GM18505 (cell line): ENCODE measurements around the gene NELFA.

ENCODE experiments used
- ATAC-seq: cut with Tn5 transposase; IDR thresholded peaks from one replicate; pipeline ENCODE4 v1.9.1; 2021; ENCODE audit not compliant: unreplicated experiment
- POLR2A ChIP-seq: IDR thresholded peaks from 4 replicates; pipeline ENCODE4 v1.6.1; 2011; ENCODE audit warnings: borderline replicate concordance; ENCODE audit not compliant: insufficient read depth, insufficient read length; ENCODE audit errors: extremely low read depth

Gene NELFA

DNA sequence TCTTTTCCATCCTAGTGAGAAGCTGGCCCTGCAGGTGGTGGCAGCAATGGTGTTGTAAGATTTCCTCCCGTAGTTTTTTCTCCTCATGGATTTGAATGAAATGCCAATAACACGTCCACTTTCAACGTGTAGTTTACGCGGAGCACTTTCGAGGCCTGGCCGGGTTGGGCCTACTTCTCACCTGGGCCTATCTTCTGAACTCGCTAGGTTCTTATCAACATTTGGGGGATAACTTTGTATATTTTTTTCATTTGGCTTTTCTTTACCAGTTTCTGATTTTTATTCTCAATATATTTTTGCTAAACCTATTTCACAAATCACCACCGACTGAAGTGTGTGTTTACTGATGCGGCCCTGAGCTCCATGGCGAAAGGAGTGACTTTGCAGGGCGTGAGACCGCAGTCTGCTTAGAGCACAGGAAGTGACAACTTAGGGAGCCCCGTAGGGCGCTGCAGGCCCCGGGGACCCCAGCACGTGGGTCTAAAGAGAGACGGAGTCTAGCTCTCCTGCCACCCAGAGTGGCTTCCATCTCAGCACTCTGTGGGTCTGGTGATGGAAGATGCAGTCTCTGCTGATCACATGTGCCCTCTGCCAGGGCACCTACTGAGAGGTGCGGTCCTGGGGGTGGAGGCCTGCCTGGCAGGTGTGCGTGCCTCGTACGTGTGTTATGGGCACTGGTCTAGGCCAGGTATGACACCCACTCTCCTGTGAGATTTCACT, 29.1 kb downstream of the NELFA start:
- TF ChIP-seq POLR2A = no peak
- ATAC-seq = no peak

- TF ChIP-seq POLR2A = no peak
- no peak for ATAC-seq
Observed at GRCh38 chr4:1978741-1979476, 29.9 kb downstream of the NELFA start.

- no peak for TF ChIP-seq POLR2A
Observed at GRCh38 chr4:1978226-1978625, 30.5 kb downstream of the NELFA start.

DNA sequence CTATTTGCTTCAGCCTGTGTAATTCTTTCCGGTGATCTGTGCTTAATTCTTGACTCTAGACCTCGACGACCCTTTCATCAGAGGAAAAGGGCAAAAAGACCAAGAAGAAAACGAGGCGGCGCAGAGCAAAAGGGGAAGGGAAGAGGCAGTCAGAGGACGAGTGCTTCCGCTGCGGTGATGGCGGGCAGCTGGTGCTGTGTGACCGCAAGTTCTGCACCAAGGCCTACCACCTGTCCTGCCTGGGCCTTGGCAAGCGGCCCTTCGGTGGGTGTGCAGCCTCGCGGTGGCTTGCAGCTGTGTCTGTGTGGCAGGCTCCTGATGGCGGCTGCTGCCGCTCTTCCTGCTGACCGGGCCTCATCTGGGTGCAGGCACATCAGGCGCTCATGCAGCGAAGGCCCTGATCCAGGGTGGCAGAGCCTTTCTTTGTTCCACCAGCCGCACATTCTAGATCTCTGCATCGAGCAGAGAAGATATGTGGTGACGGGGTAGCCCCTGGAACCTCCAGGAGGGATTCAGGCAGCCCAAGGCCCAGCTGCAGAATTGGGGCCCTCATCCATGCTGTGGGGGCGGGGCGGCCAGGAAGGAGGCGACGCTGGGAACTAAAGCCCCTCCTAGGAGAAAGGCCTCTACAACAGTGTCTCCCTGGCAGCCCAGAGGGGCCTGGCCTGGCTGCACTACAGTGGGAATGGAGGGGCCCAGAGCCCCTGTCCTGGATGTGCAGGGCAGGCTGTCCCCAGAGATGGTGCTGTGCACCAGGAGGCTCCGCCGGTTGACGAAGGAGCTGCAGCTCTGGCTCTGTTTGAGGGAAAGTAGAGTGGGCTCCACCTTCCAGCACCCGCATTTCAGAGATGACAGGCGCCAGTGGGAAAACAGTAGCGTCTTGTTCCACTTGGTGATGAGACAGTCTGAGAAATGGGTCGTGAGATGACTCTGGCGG, 32.1 kb downstream of the NELFA start:
- ATAC-seq = no peak
- no peak for TF ChIP-seq POLR2A

More at GRCh38 chr4:1978226-1978625, 30.5 kb downstream of the NELFA start:
- ATAC-seq = no peak

DNA sequence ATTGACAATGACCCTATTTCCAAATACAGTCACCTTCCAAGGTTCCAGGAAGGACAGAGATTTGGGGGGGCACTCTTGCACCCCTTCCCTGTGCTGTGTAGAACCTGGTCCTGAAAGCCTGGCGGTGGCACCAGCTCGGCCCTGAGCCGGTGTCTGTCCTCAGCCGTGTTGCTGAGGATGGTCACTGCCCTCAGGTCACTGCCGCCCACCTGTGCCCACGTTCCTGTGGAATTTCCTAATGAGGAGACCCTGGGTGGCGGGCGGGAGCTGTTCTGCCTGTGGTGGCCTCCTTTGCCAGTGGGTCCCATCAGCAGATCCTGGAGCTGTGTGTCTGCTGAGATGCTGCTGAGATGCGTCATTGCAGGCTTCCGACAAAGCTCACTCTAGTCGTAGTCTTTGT, 32.9 kb downstream of the NELFA start:
- TF ChIP-seq POLR2A = no peak
- no peak for ATAC-seq

DNA sequence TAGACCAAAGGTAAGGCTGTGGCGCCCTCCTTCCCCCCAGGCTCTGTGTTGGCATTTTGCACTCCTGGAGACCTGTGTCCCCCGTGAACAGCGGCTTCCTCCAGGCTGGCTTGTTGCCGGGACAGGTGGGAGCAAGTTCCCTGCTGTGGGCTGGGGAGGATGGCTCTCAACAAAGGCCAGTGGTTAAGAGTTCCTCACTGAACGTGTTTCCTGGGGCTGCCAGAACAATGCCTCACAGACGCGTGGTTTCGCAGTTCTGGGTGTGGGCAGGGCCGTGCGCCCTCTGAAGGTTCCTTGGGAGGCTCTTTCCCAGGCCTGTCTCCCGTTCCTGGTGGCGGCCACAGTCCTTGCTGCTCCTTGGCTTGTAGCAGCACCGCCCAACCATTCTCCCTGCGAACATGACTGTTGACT, 33.4 kb downstream of the NELFA start:
- ATAC-seq = no peak
- no peak for TF ChIP-seq POLR2A

DNA sequence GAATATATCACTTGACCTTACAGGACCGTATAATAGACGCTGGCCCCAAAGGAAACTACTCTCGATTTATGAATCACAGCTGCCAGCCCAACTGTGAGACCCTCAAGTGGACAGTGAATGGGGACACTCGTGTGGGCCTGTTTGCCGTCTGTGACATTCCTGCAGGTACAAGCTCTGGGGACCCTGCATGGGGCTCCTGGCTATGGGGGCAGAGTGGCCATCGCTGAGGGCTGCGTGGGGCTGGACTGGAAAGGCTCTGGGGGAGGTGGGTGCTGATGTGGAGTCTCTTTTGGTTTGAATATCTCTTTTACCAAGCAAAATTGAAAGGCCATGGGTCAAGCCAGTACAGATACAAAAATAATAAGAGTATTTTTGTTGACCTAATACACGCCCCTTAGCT, 33.9 kb downstream of the NELFA start:
- no peak for ATAC-seq
- TF ChIP-seq POLR2A = no peak

GRCh38 chr4:1973661-1974060, 35.1 kb downstream of the NELFA start:
- TF ChIP-seq POLR2A = no peak
- no peak for ATAC-seq

DNA sequence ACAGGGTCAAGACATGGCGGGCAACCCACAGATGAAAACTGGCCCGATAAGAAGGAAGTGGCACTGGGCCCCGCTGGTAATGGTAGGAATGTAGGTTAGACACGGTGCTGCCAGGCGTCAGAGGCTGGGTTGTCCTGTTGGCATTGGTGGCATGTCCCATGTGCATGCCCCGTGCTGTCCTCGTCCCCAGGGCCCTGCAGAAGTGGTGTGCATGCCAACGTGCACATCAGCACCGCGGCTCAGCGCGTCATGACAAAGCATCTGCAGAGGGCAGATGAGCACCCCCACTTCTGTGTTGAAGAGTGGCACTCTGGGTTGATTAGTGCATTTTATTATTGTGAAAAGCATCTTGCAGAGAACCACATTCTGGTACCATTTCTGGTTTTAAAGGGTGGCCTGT, 35.6 kb downstream of the NELFA start:
- ATAC-seq = no peak
- no peak for TF ChIP-seq POLR2A

- no peak for ATAC-seq
- TF ChIP-seq POLR2A = no peak
Observed at GRCh38 chr4:1972414-1972813, 36.4 kb downstream of the NELFA start.

GRCh38 chr4:1971456-1972200, 37.1 kb downstream of the NELFA start:
- ATAC-seq = no peak

DNA sequence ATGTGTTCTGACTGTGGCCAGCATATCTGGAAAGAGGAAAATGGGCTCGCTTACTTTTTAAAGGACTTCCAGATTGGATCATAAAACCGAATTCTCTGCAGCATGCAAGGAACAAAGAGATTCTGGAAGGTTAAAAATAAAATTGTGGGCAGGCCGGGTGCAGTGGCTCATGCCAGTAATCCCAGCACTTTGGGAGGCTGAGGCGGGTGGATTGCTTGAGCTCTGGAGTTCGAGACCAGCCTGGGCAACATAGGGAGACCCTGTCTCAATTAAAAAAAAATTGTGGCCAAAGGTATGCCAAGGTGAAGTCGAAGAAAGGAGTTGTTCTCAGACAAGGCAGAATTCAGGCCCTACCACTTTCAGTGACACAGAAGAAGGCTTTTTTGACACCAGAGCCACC, 37.8 kb downstream of the NELFA start:
- TF ChIP-seq POLR2A = no peak
- ATAC-seq = no peak

More at GRCh38 chr4:1971456-1972200, 37.1 kb downstream of the NELFA start:
- no peak for TF ChIP-seq POLR2A

DNA sequence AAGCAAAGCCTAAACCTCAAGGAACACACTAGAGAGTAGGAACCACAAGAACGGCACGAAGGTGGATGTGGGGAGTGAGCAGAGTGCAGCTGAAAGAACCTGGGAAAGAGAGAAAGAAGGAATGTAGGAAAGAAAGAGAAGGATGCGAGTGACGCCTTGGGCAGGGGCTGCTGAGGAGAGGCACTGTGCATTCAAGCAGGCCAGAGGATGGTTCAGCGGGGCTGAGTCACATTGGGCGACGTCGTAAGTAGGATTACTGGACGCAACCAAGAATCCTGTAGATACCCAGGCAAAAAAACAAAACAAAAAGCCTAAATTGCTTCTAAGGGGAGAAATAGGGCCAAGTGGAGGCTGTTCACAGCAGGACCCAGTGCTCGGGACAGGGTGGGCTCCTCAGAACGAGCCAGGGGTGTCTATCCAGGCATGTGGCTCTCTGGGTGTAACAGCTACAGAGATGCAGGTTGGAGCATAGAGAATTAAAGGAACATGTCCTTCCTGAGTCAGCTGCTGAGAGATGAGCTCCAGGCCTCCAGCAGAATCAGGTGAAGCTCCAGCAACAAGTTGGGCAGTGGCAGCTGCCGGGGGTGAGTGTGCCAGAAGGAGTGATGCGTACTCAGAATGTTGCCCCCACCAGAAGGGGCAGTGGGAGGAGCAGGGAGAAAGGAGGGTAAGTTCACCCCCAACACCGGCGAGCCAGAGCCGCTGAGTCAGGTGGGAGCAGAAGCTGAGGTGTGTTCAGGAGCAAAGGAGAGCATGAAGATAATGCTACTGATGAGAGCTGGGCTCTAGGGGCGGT, 38.6 kb downstream of the NELFA start:
- no peak for TF ChIP-seq POLR2A

More for the DNA sequence above, 38.6 kb downstream of the NELFA start:
- no peak for ATAC-seq
